GM18499 (cell line): ENCODE data around the gene DDX4.

Experiments
- ATAC-seq: cut with Tn5 transposase; IDR thresholded peaks from one replicate; pipeline ENCODE4 v1.9.1; 2021; ENCODE audit warnings: moderate number of reproducible peaks; ENCODE audit not compliant: insufficient read depth, unreplicated experiment

The DDX4 gene

GRCh38 chr5:55817030-55817429, 79.2 kb downstream of the DDX4 start:
- no peak for ATAC-seq

GRCh38 chr5:55820488-55820887, 82.6 kb downstream of the DDX4 start:
- no peak for ATAC-seq

GRCh38 chr5:55821731-55822512, 84.1 kb downstream of the DDX4 start:
- no peak for ATAC-seq

GRCh38 chr5:55823151-55823796, 85.4 kb downstream of the DDX4 start:
- no peak for ATAC-seq

GRCh38 chr5:55829956-55830355, 92.1 kb downstream of the DDX4 start:
- no peak for ATAC-seq

- no peak for ATAC-seq
Observed at GRCh38 chr5:55832446-55832845, 94.6 kb downstream of the DDX4 start.

- no peak for ATAC-seq
Observed at GRCh38 chr5:55836191-55836590, 98.3 kb downstream of the DDX4 start.

- ATAC-seq: no peak
Observed at GRCh38 chr5:55841976-55842375, 104.1 kb downstream of the DDX4 start.

GRCh38 chr5:55847837-55848236, 110.0 kb downstream of the DDX4 start:
- no peak for ATAC-seq

GRCh38 chr5:55848783-55849182, 110.9 kb downstream of the DDX4 start:
- ATAC-seq: no peak

GRCh38 chr5:55850839-55851674, 113.2 kb downstream of the DDX4 start, which contains the start of gene IL31RA:
Gene IL31RA (plus strand): TSS chr5:55851357. CDS start chr5:55851571, 214 bp downstream.
- ATAC-seq: no peak

GRCh38 chr5:55851675-55851979, 113.8 kb downstream of the DDX4 start:
- ATAC-seq: no peak

GRCh38 chr5:55852503-55852902, 114.6 kb downstream of the DDX4 start:
- ATAC-seq: no peak

- ATAC-seq: no peak
Observed at GRCh38 chr5:55853041-55853670, 115.3 kb downstream of the DDX4 start.

GRCh38 chr5:55853818-55854217, 116.0 kb downstream of the DDX4 start:
- no peak for ATAC-seq

GRCh38 chr5:55855509-55855908, 117.6 kb downstream of the DDX4 start:
- no peak for ATAC-seq

- ATAC-seq: no peak
Observed at GRCh38 chr5:55856516-55857246, 118.8 kb downstream of the DDX4 start.

GRCh38 chr5:55857247-55857640, 119.4 kb downstream of the DDX4 start:
- ATAC-seq: no peak

GRCh38 chr5:55858104-55858503, 120.2 kb downstream of the DDX4 start:
- ATAC-seq: no peak

GRCh38 chr5:55860288-55860687, 122.4 kb downstream of the DDX4 start:
- no peak for ATAC-seq
